ENCODE results near the gene CNTN5.

CNTN5 gene

GRCh38 chr11:99494065-99494464 is 473.3 kb downstream of the CNTN5 start:
- no peaks in the 10 kb centered on the region for H3K9me3 ChIP-seq (ENCODE audit: control insufficient read depth, insufficient read depth, low read depth, low read length)
- POLR2A ChIA-PET: no interaction called here

GRCh38 chr11:99501655-99502054 is 480.9 kb downstream of the CNTN5 start:
- H3K4me1 ChIP-seq (ENCODE audit: control insufficient read depth, insufficient read depth, low read length): no peaks in the 10 kb centered on the region
- ChIA-PET POLR2A (no interaction called here), CTCF (interaction anchor here (0.5 kb wide), 1 partner anchor 7 kb away, joined by 5 read pairs; no protein-coding TSS in a partner anchor)
- no peak overlapping the region for H3K27ac ChIP-seq (ENCODE audit: extremely low read depth, low read depth, low read length)
- H3K4me3 ChIP-seq (ENCODE audit: low read depth, low read length): no peak overlapping the region
- H3K9me3 ChIP-seq (ENCODE audit: control insufficient read depth, insufficient read depth, low read depth, low read length): no peaks in the 10 kb centered on the region
- TF ChIP-seq ZNF488 (tag by site-specific recombination; IDR thresholded peaks at IDR 0.05): no peak
- no peak for TF ChIP-seq PRDM1 (tag by site-specific recombination; IDR thresholded peaks at IDR 0.05)
- no peak for TF ChIP-seq ZNF362 (tag by site-specific recombination; IDR thresholded peaks at IDR 0.05)
- no peak for TF ChIP-seq TSHZ1 (tag by site-specific recombination; IDR thresholded peaks at IDR 0.05; ENCODE audit: borderline replicate concordance)
- no peak for TF ChIP-seq OSR2 (tag by site-specific recombination; IDR thresholded peaks at IDR 0.05)
- no peak for TF ChIP-seq ZNF391 (tag by site-specific recombination; IDR thresholded peaks at IDR 0.05; ENCODE audit: borderline replicate concordance, low read depth)
- no peak for TF ChIP-seq ZNF274 (IDR thresholded peaks at IDR 0.05; ENCODE audit: low read length)
- TF ChIP-seq ZNF274 (tag by site-specific recombination; IDR thresholded peaks at IDR 0.05; ENCODE audit: borderline replicate concordance): no peak
- no peak for TF ChIP-seq PRDM6 (tag by site-specific recombination; IDR thresholded peaks at IDR 0.05)
- no peak for TF ChIP-seq ZNF366 (tag by site-specific recombination; conservative IDR thresholded peaks at IDR 0.05)
- no peak for TF ChIP-seq ZNF514 (tag by site-specific recombination; IDR thresholded peaks at IDR 0.05)
- no peak for TF ChIP-seq ZNF175 (tag by site-specific recombination; IDR thresholded peaks at IDR 0.05)
- TF ChIP-seq BCL11B (tag by site-specific recombination; IDR thresholded peaks at IDR 0.05; ENCODE audit: low read depth): no peak
- TF ChIP-seq ZNF677 (tag by site-specific recombination; IDR thresholded peaks at IDR 0.05): no peak
- no peak for TF ChIP-seq ZNF140 (tag by site-specific recombination; IDR thresholded peaks at IDR 0.05)
- no peak for TF ChIP-seq ZNF266 (tag by site-specific recombination; IDR thresholded peaks at IDR 0.05; ENCODE audit: low read depth)
- TF ChIP-seq ZNF18 (tag by site-specific recombination; IDR thresholded peaks at IDR 0.05): no peak
- no peak for TF ChIP-seq WT1 (tag by site-specific recombination; IDR thresholded peaks at IDR 0.05)
- TF ChIP-seq ZNF837 (tag by site-specific recombination; IDR thresholded peaks at IDR 0.05): no peak
- H3K36me3 ChIP-seq (ENCODE audit: control insufficient read depth in 2 of 2, insufficient read depth in 1 of 2, low read length in 2 of 2): no peaks in the 10 kb centered on the region

More at GRCh38 chr11:99494065-99494464, 473.3 kb downstream of the CNTN5 start:
- CTCF ChIA-PET: no interaction called here
- Histone ChIP-seq H3K36me3 (ENCODE audit: control insufficient read depth in 2 of 2, insufficient read depth in 1 of 2, low read length in 2 of 2) (no peaks in the 10 kb centered on the region), H3K4me1 (ENCODE audit: control insufficient read depth, insufficient read depth, low read length) (no peaks in the 10 kb centered on the region), H3K27ac (ENCODE audit: extremely low read depth, low read depth, low read length) (no peak overlapping the region), H3K4me3 (ENCODE audit: low read depth, low read length) (no peak overlapping the region)
- TF ChIP-seq ZNF701 (tag by site-specific recombination; IDR thresholded peaks at IDR 0.05) (no peak), HOXA7 (CRISPR knock-in tag; IDR thresholded peaks at IDR 0.05; ENCODE audit: borderline replicate concordance) (no peak), ZNF785 (tag by site-specific recombination; IDR thresholded peaks at IDR 0.05) (no peak), ZNF324 (tag by site-specific recombination; IDR thresholded peaks at IDR 0.05) (no peak), ZNF274 (IDR thresholded peaks at IDR 0.05; ENCODE audit: low read length) (no peak), ZNF274 (tag by site-specific recombination; IDR thresholded peaks at IDR 0.05; ENCODE audit: borderline replicate concordance) (no peak), HOXC10 (CRISPR knock-in tag; IDR thresholded peaks at IDR 0.05) (no peak), ZNF48 (tag by site-specific recombination; IDR thresholded peaks at IDR 0.05) (no peak), ZNF626 (tag by site-specific recombination; IDR thresholded peaks at IDR 0.05) (no peak), PRDM1 (tag by site-specific recombination; IDR thresholded peaks at IDR 0.05) (no peak), WT1 (tag by site-specific recombination; IDR thresholded peaks at IDR 0.05) (no peak), ZNF132 (tag by site-specific recombination; IDR thresholded peaks at IDR 0.05; ENCODE audit: borderline replicate concordance) (no peak), ZNF529 (tag by site-specific recombination; IDR thresholded peaks at IDR 0.05; ENCODE audit: insufficient replicate concordance) (no peak), YY2 (tag by site-specific recombination; IDR thresholded peaks at IDR 0.05) (no peak)

Data from HEK293 (cell line).